ENCODE results near the gene NISCH.

NISCH gene

DNA sequence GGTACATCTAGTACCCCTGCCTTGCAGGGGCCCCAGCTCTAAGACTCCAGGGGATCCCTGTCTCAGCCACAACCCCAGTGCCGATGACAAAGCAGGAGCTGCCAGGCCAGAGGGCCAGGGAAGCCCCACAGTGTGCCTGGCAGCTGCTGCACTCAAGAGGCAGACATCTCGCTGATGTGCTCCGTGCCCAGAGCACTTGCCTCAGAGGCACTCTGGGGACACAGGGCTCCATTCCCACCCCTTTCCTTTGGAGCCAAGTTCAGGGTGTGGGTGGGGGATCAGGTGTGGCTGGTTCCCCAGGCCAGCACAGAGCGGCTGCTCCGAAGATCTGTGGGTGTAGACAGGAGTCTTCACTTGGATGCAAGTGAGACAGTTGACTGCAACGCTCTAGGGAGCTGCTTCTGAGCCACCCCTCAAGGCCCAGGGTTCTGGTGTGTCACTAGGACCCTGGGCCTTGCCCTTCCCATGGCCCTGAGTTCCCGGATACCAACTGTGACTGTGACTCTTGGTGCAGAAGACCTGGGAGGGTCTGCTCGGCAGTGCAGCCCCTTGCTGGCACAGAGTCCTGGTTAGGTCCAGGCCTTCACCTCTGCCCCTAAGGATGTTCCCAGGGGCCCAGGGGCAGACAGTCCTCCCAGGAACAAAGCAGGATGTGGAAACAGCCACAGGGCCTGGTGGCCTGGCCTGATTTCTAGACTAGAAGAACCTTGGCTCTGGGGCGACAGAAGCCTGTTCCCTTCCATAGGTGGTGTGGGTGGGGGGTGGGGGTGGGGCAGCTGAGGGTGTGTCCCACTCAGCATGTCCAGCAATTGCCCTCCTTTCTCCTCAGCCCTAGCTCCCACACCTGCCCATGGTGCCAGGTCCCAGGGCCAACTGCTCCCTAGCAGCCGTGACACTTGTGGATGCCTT is 75.8 kb downstream of the NISCH start:
- Histone ChIP-seq H3K27ac (ENCODE audit: low read length, poor library complexity, severe bottlenecking) (no peak overlapping the region), H3K79me1 (replicated peaks; ENCODE audit: low read length, poor library complexity, severe bottlenecking) (peaks cover 24% of the 10 kb centered on the region), H2BK15ac (ENCODE audit: low read depth, poor library complexity, severe bottlenecking) (no peak overlapping the region), H3K9me3 (ENCODE audit: control insufficient read depth, low read length) (no peaks in the 10 kb centered on the region), H2AFZ (ENCODE audit: low read depth, low read length) (no peak overlapping the region), H3K4ac (ENCODE audit: low read depth in 1 of 2, low read length in 2 of 2) (peak overlapping the region in 1 of 2 experiments; percentile 13), H3K18ac (ENCODE audit: low read depth in 1 of 2, low read length in 2 of 2) (no peak overlapping the region), H3K4me2 (ENCODE audit: low read length, poor library complexity, severe bottlenecking) (no peak overlapping the region), H2BK12ac (ENCODE audit: low read length in 2 of 2) (no peak overlapping the region), H3K14ac (ENCODE audit: low read length in 2 of 2) (peak overlapping the region in 1 of 2 experiments; percentile 58), H2BK120ac (ENCODE audit: low read depth, low read length) (no peak overlapping the region), H3K4me1 (ENCODE audit: control insufficient read depth, insufficient read depth, low read depth, low read length) (peaks cover 43% of the 10 kb centered on the region), H4K8ac (ENCODE audit: low read length) (peak overlapping the region; percentile 48), H3K9ac (ENCODE audit: low read length) (no peak overlapping the region), H3K23ac (ENCODE audit: low read length in 2 of 2) (peak overlapping the region in 1 of 2 experiments; percentile 17), H3K4me3 (ENCODE audit: insufficient read depth in 1 of 2, low read depth in 1 of 2, low read length in 2 of 2) (peak overlapping the region in 1 of 2 experiments; percentile 82), H4K91ac (ENCODE audit: low read length) (peak overlapping the region; percentile 34), H3K36me3 (ENCODE audit: control insufficient read depth in 1 of 2, insufficient read depth in 2 of 2, low read depth in 1 of 2, low read length in 2 of 2) (peaks cover 25 to 58% of the 10 kb centered on the region in 2 experiments), H2AK5ac (ENCODE audit: low read length, severe bottlenecking) (no peak overlapping the region), H2BK5ac (ENCODE audit: low read depth, low read length, poor library complexity, severe bottlenecking) (no peak overlapping the region), H3K27me3 (ENCODE audit: control insufficient read depth in 1 of 2, insufficient read depth in 1 of 2, low read length in 2 of 2) (no peaks in the 10 kb centered on the region)
- 91% methylated on average over 9 of the region's 10 CpGs for WGBS
- DNase-seq: no peak

GRCh38 chr3:52531860-52532516 is 76.6 kb downstream of the NISCH start:
- peak overlapping the region; percentile 75 for H3K9ac ChIP-seq (ENCODE audit: low read length)
- 93% methylated on average over 14 of the region's 14 CpGs for WGBS
- H3K14ac ChIP-seq (ENCODE audit: low read length in 2 of 2): no peak overlapping the region
- H2BK12ac ChIP-seq (ENCODE audit: low read length in 2 of 2): no peak overlapping the region
- H3K9me3 ChIP-seq (ENCODE audit: control insufficient read depth, low read length): no peaks in the 10 kb centered on the region
- H3K23ac ChIP-seq (ENCODE audit: low read length in 2 of 2): no peak overlapping the region
- H3K27ac ChIP-seq (ENCODE audit: low read length, poor library complexity, severe bottlenecking): no peak overlapping the region
- H3K4ac ChIP-seq (ENCODE audit: low read depth in 1 of 2, low read length in 2 of 2): no peak overlapping the region
- H3K4me3 ChIP-seq (ENCODE audit: insufficient read depth in 1 of 2, low read depth in 1 of 2, low read length in 2 of 2): peak overlapping the region in 1 of 2 experiments; percentile 82
- no peak overlapping the region for H2BK120ac ChIP-seq (ENCODE audit: low read depth, low read length)
- no peak for DNase-seq
- no peak overlapping the region for H2BK5ac ChIP-seq (ENCODE audit: low read depth, low read length, poor library complexity, severe bottlenecking)
- H3K18ac ChIP-seq (ENCODE audit: low read depth in 1 of 2, low read length in 2 of 2): no peak overlapping the region
- H2AK5ac ChIP-seq (ENCODE audit: low read length, severe bottlenecking): no peak overlapping the region
- no peak overlapping the region for H4K91ac ChIP-seq (ENCODE audit: low read length)
- no peaks in the 10 kb centered on the region for H3K27me3 ChIP-seq (ENCODE audit: control insufficient read depth in 1 of 2, insufficient read depth in 1 of 2, low read length in 2 of 2)
- no peak overlapping the region for H2AFZ ChIP-seq (ENCODE audit: low read depth, low read length)
- peaks cover 24% of the 10 kb centered on the region for H3K79me1 ChIP-seq (replicated peaks; ENCODE audit: low read length, poor library complexity, severe bottlenecking)
- H3K4me1 ChIP-seq (ENCODE audit: control insufficient read depth, insufficient read depth, low read depth, low read length): peaks cover 39% of the 10 kb centered on the region
- H3K4me2 ChIP-seq (ENCODE audit: low read length, poor library complexity, severe bottlenecking): peak overlapping the region; percentile 83
- peaks cover 22 to 50% of the 10 kb centered on the region in 2 experiments for H3K36me3 ChIP-seq (ENCODE audit: control insufficient read depth in 1 of 2, insufficient read depth in 2 of 2, low read depth in 1 of 2, low read length in 2 of 2)
- no peak overlapping the region for H4K8ac ChIP-seq (ENCODE audit: low read length)
- H2BK15ac ChIP-seq (ENCODE audit: low read depth, poor library complexity, severe bottlenecking): peak overlapping the region; percentile 6

DNA sequence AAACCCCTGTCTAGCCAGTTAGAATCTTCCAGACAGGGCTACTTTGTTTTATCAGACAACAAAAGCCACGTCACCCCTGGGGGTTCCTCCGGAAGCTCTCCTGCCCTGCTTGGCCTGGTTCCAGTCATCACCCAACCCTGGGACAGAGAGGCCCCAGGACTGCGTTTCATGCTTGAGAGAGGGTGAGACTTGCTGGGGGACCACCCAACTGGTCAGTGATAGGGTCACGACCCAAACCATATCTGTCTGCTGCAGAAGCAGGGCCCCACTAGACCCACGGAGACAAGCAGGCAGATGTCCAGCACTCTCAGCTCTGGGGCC is 77.1 kb downstream of the NISCH start:
- H3K4me1 ChIP-seq (ENCODE audit: control insufficient read depth, insufficient read depth, low read depth, low read length): peaks cover 35% of the 10 kb centered on the region
- H3K27me3 ChIP-seq (ENCODE audit: control insufficient read depth in 1 of 2, insufficient read depth in 1 of 2, low read length in 2 of 2): no peaks in the 10 kb centered on the region
- peak overlapping the region; percentile 40 for H2BK120ac ChIP-seq (ENCODE audit: low read depth, low read length)
- H2AFZ ChIP-seq (ENCODE audit: low read depth, low read length): no peak overlapping the region
- peak overlapping the region in 1 of 2 experiments; percentile 46 for H3K18ac ChIP-seq (ENCODE audit: low read depth in 1 of 2, low read length in 2 of 2)
- H4K8ac ChIP-seq (ENCODE audit: low read length): no peak overlapping the region
- H2BK12ac ChIP-seq (ENCODE audit: low read length in 2 of 2): peak overlapping the region in 1 of 2 experiments; percentile 8
- peak overlapping the region; percentile 6 for H2BK15ac ChIP-seq (ENCODE audit: low read depth, poor library complexity, severe bottlenecking)
- 33% methylated on average over 5 of the region's 5 CpGs for WGBS
- H2AK5ac ChIP-seq (ENCODE audit: low read length, severe bottlenecking): no peak overlapping the region
- H3K4me2 ChIP-seq (ENCODE audit: low read length, poor library complexity, severe bottlenecking): peak overlapping the region; percentile 83
- H3K36me3 ChIP-seq (ENCODE audit: control insufficient read depth in 1 of 2, insufficient read depth in 2 of 2, low read depth in 1 of 2, low read length in 2 of 2): peaks cover 17 to 45% of the 10 kb centered on the region in 2 experiments
- H3K23ac ChIP-seq (ENCODE audit: low read length in 2 of 2): peak overlapping the region in 1 of 2 experiments; percentile 16
- H3K27ac ChIP-seq (ENCODE audit: low read length, poor library complexity, severe bottlenecking): no peak overlapping the region
- H3K9ac ChIP-seq (ENCODE audit: low read length): peak overlapping the region; percentile 75
- peak overlapping the region in 1 of 2 experiments; percentile 44 for H3K14ac ChIP-seq (ENCODE audit: low read length in 2 of 2)
- DNase-seq: peak; percentile 53
- H4K91ac ChIP-seq (ENCODE audit: low read length): peak overlapping the region; percentile 57
- no peak overlapping the region for H2BK5ac ChIP-seq (ENCODE audit: low read depth, low read length, poor library complexity, severe bottlenecking)
- H3K4ac ChIP-seq (ENCODE audit: low read depth in 1 of 2, low read length in 2 of 2): peak overlapping the region; percentile 5 to 40
- no peaks in the 10 kb centered on the region for H3K9me3 ChIP-seq (ENCODE audit: control insufficient read depth, low read length)
- H3K79me1 ChIP-seq (replicated peaks; ENCODE audit: low read length, poor library complexity, severe bottlenecking): peaks cover 20% of the 10 kb centered on the region
- peak overlapping the region; percentile 82 to 89 for H3K4me3 ChIP-seq (ENCODE audit: insufficient read depth in 1 of 2, low read depth in 1 of 2, low read length in 2 of 2)

All from mesenchymal stem cell (in vitro differentiated cells and primary cell).